NB4 (cell line): Measurements from ENCODE around the gene SCAMP5.

Experiments
- MYC ChIP-seq: IDR thresholded peaks from 2 replicates; pipeline ENCODE4 v1.6.1; 2011; ENCODE audit warnings: low read depth, low read length
- POLR2A ChIP-seq: IDR thresholded peaks from 2 replicates; pipeline ENCODE4 v1.6.1; 2011; ENCODE audit warnings: mild to moderate bottlenecking; ENCODE audit not compliant: insufficient read length; ENCODE audit errors: extremely low read depth
- TF ChIP-seq, protein P1 (sequence below): IDR thresholded peaks from one replicate; pipeline ENCODE4 v1.5.1; 2012; ENCODE audit warnings: low read depth, low read length
- TF ChIP-seq, protein P2 (sequence below): IDR thresholded peaks from 2 replicates; pipeline ENCODE4 v1.6.1; 2011; ENCODE audit warnings: low read depth, low read length

DNA sequence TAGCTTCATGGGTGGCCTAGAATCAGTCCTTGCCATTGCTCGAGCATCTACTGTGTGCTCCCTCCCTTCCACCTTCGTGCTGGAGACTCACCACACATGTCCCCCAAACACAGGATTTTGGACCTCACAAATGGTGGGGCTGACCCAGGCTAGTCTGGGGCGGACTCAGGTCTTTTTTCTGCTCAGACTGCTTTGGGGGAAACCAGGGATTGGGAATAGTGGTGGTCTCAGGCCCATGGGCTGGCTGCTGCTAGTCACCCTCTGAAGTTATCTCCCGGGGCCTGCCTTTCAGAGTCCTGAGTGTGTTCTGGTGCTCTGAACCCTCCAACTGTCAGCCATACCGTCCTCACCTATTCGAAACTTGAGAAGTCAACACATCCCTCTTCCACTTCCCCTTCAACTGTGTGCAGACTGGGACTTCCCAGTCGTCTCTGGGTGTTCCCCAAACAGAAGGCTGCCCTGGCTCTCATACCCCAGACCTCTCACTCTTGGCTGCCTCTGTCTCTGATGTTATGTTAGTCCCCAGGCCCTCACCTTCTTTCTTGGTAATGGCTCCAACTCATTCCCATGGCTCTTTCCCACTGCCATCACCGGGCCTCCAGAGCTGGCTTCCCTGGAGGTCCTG is 74.0 kb downstream of the SCAMP5 start:
- TF ChIP-seq, protein P1, sequence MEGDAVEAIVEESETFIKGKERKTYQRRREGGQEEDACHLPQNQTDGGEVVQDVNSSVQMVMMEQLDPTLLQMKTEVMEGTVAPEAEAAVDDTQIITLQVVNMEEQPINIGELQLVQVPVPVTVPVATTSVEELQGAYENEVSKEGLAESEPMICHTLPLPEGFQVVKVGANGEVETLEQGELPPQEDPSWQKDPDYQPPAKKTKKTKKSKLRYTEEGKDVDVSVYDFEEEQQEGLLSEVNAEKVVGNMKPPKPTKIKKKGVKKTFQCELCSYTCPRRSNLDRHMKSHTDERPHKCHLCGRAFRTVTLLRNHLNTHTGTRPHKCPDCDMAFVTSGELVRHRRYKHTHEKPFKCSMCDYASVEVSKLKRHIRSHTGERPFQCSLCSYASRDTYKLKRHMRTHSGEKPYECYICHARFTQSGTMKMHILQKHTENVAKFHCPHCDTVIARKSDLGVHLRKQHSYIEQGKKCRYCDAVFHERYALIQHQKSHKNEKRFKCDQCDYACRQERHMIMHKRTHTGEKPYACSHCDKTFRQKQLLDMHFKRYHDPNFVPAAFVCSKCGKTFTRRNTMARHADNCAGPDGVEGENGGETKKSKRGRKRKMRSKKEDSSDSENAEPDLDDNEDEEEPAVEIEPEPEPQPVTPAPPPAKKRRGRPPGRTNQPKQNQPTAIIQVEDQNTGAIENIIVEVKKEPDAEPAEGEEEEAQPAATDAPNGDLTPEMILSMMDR: no peak
- TF ChIP-seq POLR2A (no peak), MYC (no peak)
- TF ChIP-seq, protein P2, sequence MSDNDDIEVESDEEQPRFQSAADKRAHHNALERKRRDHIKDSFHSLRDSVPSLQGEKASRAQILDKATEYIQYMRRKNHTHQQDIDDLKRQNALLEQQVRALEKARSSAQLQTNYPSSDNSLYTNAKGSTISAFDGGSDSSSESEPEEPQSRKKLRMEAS: no peak
